Measurements from ENCODE around the gene NR6A1. TPM values are rescaled to one million over a fixed set of nuclear protein-coding genes. Genes with fewer than 3 reads are reported as not detected.

Gene NR6A1
- polyA plus RNA-seq, 3 donors: 1.00 to 1.5 (median 1.1) TPM

Other genes with a start within 250 kb of the NR6A1 start
- gene OLFML2A, start 5.8 kb upstream of the NR6A1 start, polyA plus RNA-seq (ENCODE audit: insufficient read length in 3 of 3): 10 to 100 TPM; 18.3 to 25.7 (median 20.6) TPM
- under 1 TPM; 0.30 to 0.46 (median 0.35) TPM for gene WDR38, start 82.1 kb upstream of the NR6A1 start, polyA plus RNA-seq (ENCODE audit: insufficient read length in 3 of 3)
- 1,000 to 10,000 TPM in 1 of 3 donors, 100 to 1,000 TPM in 2; 759 to 1,040 (median 925) TPM for gene RPL35, start 90.6 kb upstream of the NR6A1 start, polyA plus RNA-seq (ENCODE audit: insufficient read length in 3 of 3)
- 10 to 100 TPM; 31.1 to 40.3 (median 39.3) TPM for gene ARPC5L, start 90.8 kb upstream of the NR6A1 start, polyA plus RNA-seq (ENCODE audit: insufficient read length in 3 of 3)
- 10 to 100 TPM; 13.6 to 21.9 (median 14.4) TPM for gene GOLGA1, start 169.8 kb upstream of the NR6A1 start, polyA plus RNA-seq (ENCODE audit: insufficient read length in 3 of 3)